K562 (cell line): ENCODE measurements around the gene ARFGEF2. TPM values are rescaled to one million over a fixed set of nuclear protein-coding genes. Genes with fewer than 3 reads are reported as not detected.

ENCODE experiments used
- ATAC-seq: fragments of 200-7000 bp; cut with Tn5 transposase; 3 replicates; pipeline ENCODE4 v1.9.1; 2020; ENCODE audit warnings: moderate library complexity
- BruUV-seq: library from RNA; stranded (reverse); fragments of 400-500 nt; replicated peaks from 2 replicates; lab custom pipeline; 2021; lab: Mats Ljungman, UMichigan
- CTCF ChIA-PET: fragments of 300-600 bp; formaldehyde crosslinking; extraction: SDS; loops from one replicate; lab custom pipeline; 2021; ENCODE audit warnings: low intra/inter-chr PET ratio; lab: Yijun Ruan, JAX
- POLR2A ChIA-PET: fragments of 300-600, 350-650 bp; sonication (Branson Sonifier 250); formaldehyde crosslinking; extraction: SDS; loops from one replicate; lab custom pipeline; 2021; ENCODE audit warnings: antibody characterized with exemption, inconsistent platforms; lab: Yijun Ruan, JAX
- DNase-seq, 4 experiments: peaks; one replicate each; pipeline versions ENCODE4 v3.0.0 to v3.0.0-alpha.2; 2011 to 2018; ENCODE audit warnings: low spot score in 3 of 4, mixed read lengths in 3 of 4; ENCODE audit errors: extremely low read depth in 1 of 4
- FAIRE-seq: peaks from 2 replicates; lab custom pipeline; 2011; peaks lifted over from hg19 to GRCh38; lab: Jason Lieb, UNC
- H2AFZ ChIP-seq: 2 replicates; pipeline ENCODE4 v1.6.0; 2011; ENCODE audit warnings: low read depth, low read length, control low read depth, inconsistent platforms
- H3K27ac ChIP-seq: fragments of 200-600 bp; 3 replicates; pipeline ENCODE4 v1.8.0; 2011; ENCODE audit warnings: low read depth, mild to moderate bottlenecking, control low read depth, inconsistent platforms, low read length, moderate library complexity, mixed read lengths; ENCODE audit errors: extremely low read depth
- H3K27me3 ChIP-seq, 2 experiments: fragments of 300-600 bp in 1 of 2; 2 replicates in 1 of 2; 3 replicates in 1 of 2; pipeline versions ENCODE4 v1.6.0 to v1.8.0; 2011; ENCODE audit warnings: inconsistent platforms in 2 of 2, low read length in 2 of 2, mild to moderate bottlenecking in 1 of 2, mixed read lengths in 1 of 2, moderate library complexity in 1 of 2; ENCODE audit not compliant: control insufficient read depth in 2 of 2, insufficient read depth in 2 of 2
- H3K36me3 ChIP-seq: fragments of 300-600 bp; 3 replicates; pipeline ENCODE4 v1.8.0; 2011; ENCODE audit warnings: mild to moderate bottlenecking, low read length, inconsistent platforms; ENCODE audit not compliant: control insufficient read depth, insufficient read depth
- H3K4me1 ChIP-seq, 2 experiments: fragments of 200-600 bp in 1 of 2; replicated peaks in 1 of 2; 2 replicates in 1 of 2; 3 replicates in 1 of 2; pipeline versions ENCODE4 v1.5.1 to v1.8.0; 2011; ENCODE audit warnings: inconsistent platforms in 2 of 2, low read length in 2 of 2, mild to moderate bottlenecking in 1 of 2, mixed read lengths in 1 of 2, moderate library complexity in 1 of 2; ENCODE audit not compliant: control insufficient read depth in 2 of 2, insufficient read depth in 2 of 2
- H3K4me2 ChIP-seq: 2 replicates; pipeline ENCODE4 v1.6.1; 2011; ENCODE audit warnings: low read length, control low read depth, inconsistent platforms, mixed read lengths; ENCODE audit not compliant: insufficient read depth
- H3K4me3 ChIP-seq: fragments of 200-600 bp; sonication (generic), shearing (Covaris generic); 2 replicates; pipeline ENCODE4 v1.5.1; 2016; ENCODE audit warnings: control low read depth, inconsistent platforms
- H3K79me2 ChIP-seq: fragments of 200-600 bp; 3 replicates; pipeline ENCODE4 v1.8.0; 2011; ENCODE audit warnings: low read length, inconsistent platforms; ENCODE audit not compliant: control insufficient read depth, insufficient read depth
- H3K9ac ChIP-seq, 2 experiments: 2 replicates each; pipeline versions ENCODE4 v1.6.0 to v1.6.1; 2011; ENCODE audit warnings: low read depth in 2 of 2, low read length in 2 of 2, control low read depth in 1 of 2, inconsistent platforms in 1 of 2, mild to moderate bottlenecking in 1 of 2, mixed read lengths in 1 of 2; ENCODE audit not compliant: insufficient read depth in 1 of 2
- H3K9me1 ChIP-seq: one replicate; pipeline ENCODE4 v1.6.0; 2011; ENCODE audit warnings: inconsistent platforms, mild to moderate bottlenecking, low read length, moderate library complexity; ENCODE audit not compliant: control insufficient read depth, insufficient read depth
- H3K9me3 ChIP-seq: replicated peaks from 2 replicates; pipeline ENCODE4 v1.5.1; 2011; ENCODE audit warnings: low read depth, low read length, inconsistent platforms; ENCODE audit not compliant: control insufficient read depth, insufficient read depth
- H4K20me1 ChIP-seq: replicated peaks from 2 replicates; pipeline ENCODE4 v1.6.1; 2011; ENCODE audit warnings: low read length, inconsistent platforms, mixed read lengths; ENCODE audit not compliant: control insufficient read depth, insufficient read depth
- BCLAF1 ChIP-seq, 2 experiments: fragments of 450-650 bp in 1 of 2; IDR thresholded peaks; 2 replicates each; pipeline ENCODE4 v1.6.1; 2011 to 2017; ENCODE audit warnings: low read depth in 2 of 2, antibody characterized with exemption in 1 of 2, borderline replicate concordance in 1 of 2, low read length in 1 of 2, mild to moderate bottlenecking in 1 of 2, mixed read lengths in 1 of 2; ENCODE audit not compliant: control insufficient read depth in 1 of 2
- CTBP1 ChIP-seq: fragments of 450-650 bp; IDR thresholded peaks from 2 replicates; pipeline ENCODE4 v1.6.1; 2016; ENCODE audit warnings: borderline replicate concordance
- ELF1 ChIP-seq: fragments of 200-800 bp; sonication (Bioruptor generic); IDR thresholded peaks from 2 replicates; pipeline ENCODE4 v1.6.1; 2016; ENCODE audit warnings: missing genetic modification characterization, missing compliant biosample characterization
- GABPA ChIP-seq: fragments of 200-800 bp; sonication (Bioruptor generic); conservative IDR thresholded peaks from 2 replicates; pipeline ENCODE4 v1.6.1; 2016; ENCODE audit warnings: low read depth, missing genetic modification characterization, missing compliant biosample characterization
- HDAC1 ChIP-seq, 2 experiments: fragments of 450-650 bp; IDR thresholded peaks; 2 replicates each; pipeline ENCODE4 v1.6.1; 2016 to 2017; ENCODE audit warnings: inconsistent platforms in 1 of 2, mild to moderate bottlenecking in 1 of 2, moderate library complexity in 1 of 2
- IRF9 ChIP-seq: fragments of 450-650 bp; IDR thresholded peaks from 2 replicates; pipeline ENCODE4 v1.6.1; 2016; ENCODE audit warnings: missing biosample characterization, missing genetic modification characterization
- KLF10 ChIP-seq: fragments of 250-450 bp; sonication (Bioruptor Pico); IDR thresholded peaks from 2 replicates; pipeline ENCODE4 v1.6.1; 2021; ENCODE audit warnings: matching md5 sums
- NKRF ChIP-seq: fragments of 450-650 bp; IDR thresholded peaks from 2 replicates; pipeline ENCODE4 v1.6.1; 2016; ENCODE audit warnings: borderline replicate concordance
- PRMT5 ChIP-seq: sonication (generic); formaldehyde crosslinking; IDR thresholded peaks from 2 replicates; pipeline ENCODE4 v1.5.0; 2020; ENCODE audit warnings: missing genetic modification reagents
- TEAD4 ChIP-seq, 2 experiments: sonication (generic) in 1 of 2; formaldehyde crosslinking in 1 of 2; IDR thresholded peaks; 2 replicates each; pipeline versions ENCODE4 v1.6.1 to v1.8.0; 2012 to 2022; ENCODE audit warnings: borderline replicate concordance in 1 of 2, inconsistent platforms in 1 of 2, low read length in 1 of 2, mild to moderate bottlenecking in 1 of 2, missing genetic modification reagents in 1 of 2
- ZC3H11A ChIP-seq: IDR thresholded peaks from 2 replicates; pipeline ENCODE4 v1.6.1; 2012; ENCODE audit warnings: low read depth, low read length, improper control_type of control experiment
- ZC3H8 ChIP-seq: fragments of 450-650 bp; IDR thresholded peaks from 2 replicates; pipeline ENCODE4 v1.6.1; 2017
- ZNF146 ChIP-seq: IDR thresholded peaks from one replicate; pipeline ENCODE4 v1.6.1; 2018; ENCODE audit warnings: missing compliant biosample characterization; ENCODE audit not compliant: unreplicated experiment
- WGBS: fragments of 100-300 bp; shearing (Covaris generic); methylation state at CpG from one replicate; pipeline ENCODE4 v1.1.6; 2016; ENCODE audit warnings: low coverage, mixed read lengths; ENCODE audit not compliant: insufficient coverage; ENCODE audit errors: missing lambda C conversion rate; 5-methylcytosine and 5-hydroxymethylcytosine counted together
- in situ Hi-C: fragments of 300-500 bp; cut with MboI; formaldehyde crosslinking; loops from 4 replicates; pipeline ENCODE4 v1.15.0; 2018; ENCODE audit warnings: inconsistent platforms, mixed read lengths
- intact Hi-C: fragments of 100-400 bp; cut with micrococcal nuclease; formaldehyde crosslinking; loops from 2 replicates; pipeline ENCODE4 v1.14.2; 2022
- polyA plus RNA-seq, 8 experiments: library from polyadenylated mRNA; depleted of rRNA in 4 of 8; stranded (reverse) in 5 of 8; unstranded in 3 of 8; fragments of >200 nt; fragmentation: Nextera tagmentation in 2 of 8; fragmentation: Illumina TruSeq in 1 of 8; extraction: Ambion mirVana in 2 of 8; extraction: Trizol in 1 of 8; gene quantifications; 2 replicates each; pipeline versions ENCODE4 v1.2.1 to v1.2.3, GENCODE V29; 2011 to 2014; ENCODE audit warnings: inconsistent platforms in 1 of 8, missing spikeins in 1 of 8
- total RNA-seq, 7 experiments: library from RNA; depleted of rRNA in 6 of 7; stranded (reverse); fragments of >200 nt in 6 of 7; fragmentation: Illumina TruSeq in 2 of 7; extraction: Trizol in 2 of 7; gene quantifications; 2 replicates each; pipeline versions ENCODE4 v1.2.1 to v1.2.3, GENCODE V29; 2011 to 2021; ENCODE audit warnings: low replicate concordance in 1 of 7

Gene ARFGEF2
- total and polyA plus RNA-seq, 9 of the 15 experiments (the other 6 are each of a cell fraction or from before 2014, with no cell fraction given) = 4.2 to 18.8 (median 13.7) TPM

- Histone ChIP-seq H3K36me3 (no peaks in the 10 kb centered on the region), H3K79me2 (peaks cover 9% of the 10 kb centered on the region), H2AFZ (no peak overlapping the region), H3K9me3 (no peaks in the 10 kb centered on the region), H3K4me1 (peaks cover 0 to 8% of the 10 kb centered on the region in 2 experiments; a peak in 2 of 5 replicates), H3K9me1 (no peaks in the 10 kb centered on the region), H3K4me2 (no peak overlapping the region), H4K20me1 (no peaks in the 10 kb centered on the region), H3K27me3 (peaks cover 10 to 26% of the 10 kb centered on the region in 2 experiments; a peak in 2 of 5 replicates), H3K9ac (no peak overlapping the region), H3K4me3 (no peak overlapping the region), H3K27ac (no peak overlapping the region)
- in situ Hi-C loops = no loop called here
- POLR2A ChIA-PET = no interaction called here
- DNase-seq (no peak), FAIRE-seq (no peak), ATAC-seq (no peak)
- intact Hi-C loops = no loop called here
- no TSS peak for BruUV-seq
- 2% methylated on average over 4 of the region's 4 CpGs for WGBS
- CTCF ChIA-PET = no interaction called here
- no peak for TF ChIP-seq KLF10 (CRISPR knock-in tag)
- no peak for TF ChIP-seq NKRF
- TF ChIP-seq ZC3H11A = no peak
- peak in 1 of 2 experiments; percentile 62; a peak in 1 of 4 replicates for TF ChIP-seq BCLAF1 (IDR thresholded peaks at IDR 0.05; ENCODE audit: borderline replicate concordance in 1 of 2, control insufficient read depth in 1 of 2, low read depth in 2 of 2, low read length in 1 of 2)
- TF ChIP-seq ZNF146 (CRISPR knock-in tag) = no peak
- no peak for TF ChIP-seq TEAD4 (IDR thresholded peaks at IDR 0.05; ENCODE audit: low read length)
- TF ChIP-seq TEAD4 (CRISPR knock-in tag; IDR thresholded peaks at IDR 0.05; ENCODE audit: borderline replicate concordance) = no peak
- TF ChIP-seq ELF1 = no peak
- no peak for TF ChIP-seq IRF9 (tag)
- TF ChIP-seq HDAC1 (IDR thresholded peaks at IDR 0.05) = peak in 1 of 2 experiments; percentile 45; a peak in 1 of 4 replicates
- no peak for TF ChIP-seq ZC3H8
- no peak for TF ChIP-seq PRMT5 (CRISPR knock-in tag)
- no peak for TF ChIP-seq CTBP1
- no peak for TF ChIP-seq GABPA (tag)
These were observed 30.1 kb upstream of the ARFGEF2 start for GRCh38 chr20:48891235-48892048.
